HG02642 (cell line): ENCODE results near the gene CORO2A.
"Not testable (repeated sequence)": the region's sequence is repeated elsewhere in the genome, so short reads cannot be mapped to it uniquely, and the experiment has no call there.

ENCODE experiments used
- ATAC-seq: cut with Tn5 transposase; IDR thresholded peaks from one replicate; pipeline ENCODE4 v1.9.1; 2021; ENCODE audit warnings: mild to moderate bottlenecking; ENCODE audit not compliant: unreplicated experiment, poor library complexity

Gene CORO2A

GRCh38 chr9:98174502-98174918 is 17.9 kb downstream of the CORO2A start:
- not testable (repeated sequence) for ATAC-seq

GRCh38 chr9:98173181-98173580 is 19.3 kb downstream of the CORO2A start:
- ATAC-seq: no peak

- no peak for ATAC-seq
Observed at GRCh38 chr9:98172604-98173003, 19.8 kb downstream of the CORO2A start.

- no peak for ATAC-seq
Observed at GRCh38 chr9:98171176-98171925, 21.1 kb downstream of the CORO2A start.

GRCh38 chr9:98168941-98169488 is 23.4 kb downstream of the CORO2A start:
- ATAC-seq: peak; percentile 87

GRCh38 chr9:98168153-98168780 is 24.2 kb downstream of the CORO2A start:
- ATAC-seq: no peak

- no peak for ATAC-seq
Observed at GRCh38 chr9:98164912-98165311, 27.5 kb downstream of the CORO2A start.

GRCh38 chr9:98162613-98163012 is 29.8 kb downstream of the CORO2A start:
- no peak for ATAC-seq

- no peak for ATAC-seq
Observed at GRCh38 chr9:98161851-98162250, 30.6 kb downstream of the CORO2A start.

- no peak for ATAC-seq
Observed at GRCh38 chr9:98159790-98160189, 32.6 kb downstream of the CORO2A start.

- no peak for ATAC-seq
Observed at GRCh38 chr9:98159301-98159700, 33.1 kb downstream of the CORO2A start.

GRCh38 chr9:98158071-98158831 is 34.2 kb downstream of the CORO2A start:
- no peak for ATAC-seq

GRCh38 chr9:98157372-98157771 is 35.1 kb downstream of the CORO2A start:
- no peak for ATAC-seq

GRCh38 chr9:98154678-98155077 is 37.8 kb downstream of the CORO2A start:
- ATAC-seq: no peak

- ATAC-seq: no peak
Observed at GRCh38 chr9:98152526-98152925, 39.9 kb downstream of the CORO2A start.

GRCh38 chr9:98150721-98151120 is 41.7 kb downstream of the CORO2A start:
- no peak for ATAC-seq

GRCh38 chr9:98150164-98150563 is 42.3 kb downstream of the CORO2A start:
- no peak for ATAC-seq

- ATAC-seq: no peak
Observed at GRCh38 chr9:98149422-98149821, 43.0 kb downstream of the CORO2A start.

GRCh38 chr9:98148486-98148885 is 44.0 kb downstream of the CORO2A start:
- no peak for ATAC-seq

GRCh38 chr9:98147582-98147981 is 44.9 kb downstream of the CORO2A start:
- no peak for ATAC-seq
